Measurements from ENCODE around the gene ATAD1.
"Not testable (repeated sequence)": the region's sequence is repeated elsewhere in the genome, so short reads cannot be mapped to it uniquely, and the experiment has no call there.

ATAD1 gene

GRCh38 chr10:87865241-87865881, 47.3 kb upstream of the ATAD1 start:
- no peaks in the 10 kb centered on the region for H3K9me2 ChIP-seq (replicated peaks; ENCODE audit: control insufficient read depth, low read length)

DNA sequence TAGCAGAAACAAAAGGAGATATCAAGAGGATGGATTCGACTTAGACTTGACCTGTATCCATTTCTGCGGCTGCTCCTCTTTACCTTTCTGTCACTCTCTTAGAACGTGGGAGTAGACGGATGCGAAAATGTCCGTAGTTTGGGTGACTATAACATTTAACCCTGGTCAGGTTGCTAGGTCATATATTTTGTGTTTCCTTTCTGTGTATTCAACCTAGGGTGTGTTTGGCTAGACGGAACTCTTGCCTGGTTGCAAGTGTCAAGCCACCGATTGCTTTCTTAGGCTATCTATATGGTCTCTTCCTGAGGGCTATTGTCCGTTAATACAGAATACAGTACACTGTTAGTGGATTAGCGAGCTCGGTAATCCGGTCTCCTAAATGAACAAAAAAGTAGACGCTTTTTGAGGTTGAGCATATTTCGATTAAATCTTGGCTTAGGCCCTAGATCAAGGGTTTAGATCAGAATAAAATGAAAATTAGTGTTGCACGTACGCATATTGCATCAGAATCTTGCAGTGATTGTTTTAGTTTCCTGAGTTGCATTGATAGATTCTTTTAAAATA, 46.6 kb upstream of the ATAD1 start:
- H3K4me2 ChIP-seq (ENCODE audit: low read length) = peak overlapping the region; percentile 85
- peaks cover 37% of the 10 kb centered on the region for H3K4me1 ChIP-seq (ENCODE audit: control insufficient read depth, low read length)
- peaks cover 61% of the 10 kb centered on the region for H3K36me3 ChIP-seq (ENCODE audit: control insufficient read depth, low read length)
- H4K20me1 ChIP-seq (ENCODE audit: control insufficient read depth, insufficient read depth, low read depth, low read length) = peaks cover 45% of the 10 kb centered on the region
- H3K9me2 ChIP-seq (replicated peaks; ENCODE audit: control insufficient read depth, low read length) = no peaks in the 10 kb centered on the region
- H3K27ac ChIP-seq (ENCODE audit: low read depth, low read length) = peak overlapping the region; percentile 89
- TF ChIP-seq EZH2phosphoT487 (IDR thresholded peaks at IDR 0.05; ENCODE audit: borderline replicate concordance, low read length) (no peak), CTCF (IDR thresholded peaks at IDR 0.05; ENCODE audit: low read depth, low read length, poor library complexity, severe bottlenecking) (no peak)
- peaks cover 11% of the 10 kb centered on the region for H3F3A ChIP-seq (ENCODE audit: control insufficient read depth, insufficient read depth)
- H3K27me3 ChIP-seq (ENCODE audit: control insufficient read depth, low read length) = no peaks in the 10 kb centered on the region
- peaks cover 89% of the 10 kb centered on the region for H3K79me2 ChIP-seq (ENCODE audit: control insufficient read depth, low read length)
- peak overlapping the region; percentile 91 for H3K4me3 ChIP-seq (ENCODE audit: low read length)
- no peaks in the 10 kb centered on the region for H3K9me3 ChIP-seq (ENCODE audit: control insufficient read depth, insufficient read depth, low read length)

More at GRCh38 chr10:87865241-87865881, 47.3 kb upstream of the ATAD1 start:
- H3K36me3 ChIP-seq (ENCODE audit: control insufficient read depth, low read length) = peaks cover 69% of the 10 kb centered on the region
- peaks cover 38% of the 10 kb centered on the region for H3K4me1 ChIP-seq (ENCODE audit: control insufficient read depth, low read length)
- TF ChIP-seq CTCF (IDR thresholded peaks at IDR 0.05; ENCODE audit: low read depth, low read length, poor library complexity, severe bottlenecking) (no peak), EZH2phosphoT487 (IDR thresholded peaks at IDR 0.05; ENCODE audit: borderline replicate concordance, low read length) (no peak)
- H3K27ac ChIP-seq (ENCODE audit: low read depth, low read length) = peak overlapping the region; percentile 89
- peaks cover 10% of the 10 kb centered on the region for H3F3A ChIP-seq (ENCODE audit: control insufficient read depth, insufficient read depth)
- H4K20me1 ChIP-seq (ENCODE audit: control insufficient read depth, insufficient read depth, low read depth, low read length) = peaks cover 49% of the 10 kb centered on the region
- H3K9me3 ChIP-seq (ENCODE audit: control insufficient read depth, insufficient read depth, low read length) = no peaks in the 10 kb centered on the region
- peak overlapping the region; percentile 85 for H3K4me2 ChIP-seq (ENCODE audit: low read length)
- H3K4me3 ChIP-seq (ENCODE audit: low read length) = peak overlapping the region; percentile 91
- H3K79me2 ChIP-seq (ENCODE audit: control insufficient read depth, low read length) = peaks cover 97% of the 10 kb centered on the region
- H3K27me3 ChIP-seq (ENCODE audit: control insufficient read depth, low read length) = no peaks in the 10 kb centered on the region

DNA sequence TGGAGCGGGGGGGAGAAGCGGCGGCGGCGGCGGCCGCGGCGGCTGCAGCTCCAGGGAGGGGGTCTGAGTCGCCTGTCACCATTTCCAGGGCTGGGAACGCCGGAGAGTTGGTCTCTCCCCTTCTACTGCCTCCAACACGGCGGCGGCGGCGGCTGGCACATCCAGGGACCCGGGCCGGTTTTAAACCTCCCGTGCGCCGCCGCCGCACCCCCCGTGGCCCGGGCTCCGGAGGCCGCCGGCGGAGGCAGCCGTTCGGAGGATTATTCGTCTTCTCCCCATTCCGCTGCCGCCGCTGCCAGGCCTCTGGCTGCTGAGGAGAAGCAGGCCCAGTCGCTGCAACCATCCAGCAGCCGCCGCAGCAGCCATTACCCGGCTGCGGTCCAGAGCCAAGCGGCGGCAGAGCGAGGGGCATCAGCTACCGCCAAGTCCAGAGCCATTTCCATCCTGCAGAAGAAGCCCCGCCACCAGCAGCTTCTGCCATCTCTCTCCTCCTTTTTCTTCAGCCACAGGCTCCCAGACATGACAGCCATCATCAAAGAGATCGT, 46.0 kb upstream of the ATAD1 start:
- Histone ChIP-seq H3K4me2 (ENCODE audit: low read length) (peak overlapping the region; percentile 85), H4K20me1 (ENCODE audit: control insufficient read depth, insufficient read depth, low read depth, low read length) (peaks cover 44% of the 10 kb centered on the region), H3K79me2 (ENCODE audit: control insufficient read depth, low read length) (peaks cover 83% of the 10 kb centered on the region), H3F3A (ENCODE audit: control insufficient read depth, insufficient read depth) (peaks cover 11% of the 10 kb centered on the region), H3K27ac (ENCODE audit: low read depth, low read length) (peak overlapping the region; percentile 89), H3K4me1 (ENCODE audit: control insufficient read depth, low read length) (peaks cover 36% of the 10 kb centered on the region), H3K36me3 (ENCODE audit: control insufficient read depth, low read length) (peaks cover 56% of the 10 kb centered on the region), H3K4me3 (ENCODE audit: low read length) (peak overlapping the region; percentile 91)
- not testable (repeated sequence) for H3K27me3 ChIP-seq (ENCODE audit: control insufficient read depth, low read length); H3K9me2 ChIP-seq (replicated peaks; ENCODE audit: control insufficient read depth, low read length); H3K9me3 ChIP-seq (ENCODE audit: control insufficient read depth, insufficient read depth, low read length)
